NCI-H187 treated with DMSO at 0.1 percent for 48 hours (cell line): ENCODE data around the gene NFE2L3.
"Not testable (repeated sequence)": the region's sequence is repeated elsewhere in the genome, so short reads cannot be mapped to it uniquely, and the experiment has no call there.

Source experiments
- DNase-seq: peaks from one replicate; lab custom pipeline; 2025; lab: John Stamatoyannopoulos, UW

NFE2L3 gene

DNA sequence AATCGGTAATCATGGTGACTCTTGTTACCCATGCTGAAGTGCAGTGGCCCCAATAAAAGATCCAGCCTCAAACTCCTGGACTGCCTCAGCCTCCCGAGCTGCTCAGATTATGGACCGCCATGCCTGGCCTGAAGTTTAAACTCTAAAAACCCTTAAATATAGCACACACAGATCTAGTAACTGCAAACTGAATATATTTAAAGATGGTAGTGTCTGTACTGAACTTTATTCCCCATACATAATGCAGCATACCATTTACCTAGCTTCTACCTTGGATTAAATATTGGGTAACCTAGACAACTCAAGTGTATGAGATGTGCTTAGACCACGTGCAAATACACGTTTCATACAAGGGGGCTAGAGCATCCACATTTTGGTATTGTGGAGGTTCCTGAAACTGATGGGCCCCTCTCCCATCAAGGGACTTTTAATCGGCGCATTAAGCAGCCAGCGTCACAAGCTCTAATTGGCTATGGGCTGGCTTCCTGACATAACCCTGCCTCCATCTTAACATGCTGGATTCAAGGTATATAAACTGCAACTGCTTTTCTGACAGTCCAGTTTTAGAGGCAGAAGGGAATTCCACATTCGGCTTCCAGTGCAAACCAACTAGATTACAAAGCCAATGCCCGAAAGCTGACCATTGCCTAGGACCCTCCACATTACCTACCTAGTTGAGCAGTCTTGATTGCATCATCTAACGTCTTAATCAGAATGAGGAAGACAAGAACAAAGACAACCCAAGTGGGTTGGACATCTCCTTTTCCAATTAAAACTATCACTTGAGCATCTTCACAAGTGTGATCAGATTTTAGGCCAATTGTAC lies 35.6 kb downstream of the NFE2L3 start:
- DNase-seq, result no peak

DNA sequence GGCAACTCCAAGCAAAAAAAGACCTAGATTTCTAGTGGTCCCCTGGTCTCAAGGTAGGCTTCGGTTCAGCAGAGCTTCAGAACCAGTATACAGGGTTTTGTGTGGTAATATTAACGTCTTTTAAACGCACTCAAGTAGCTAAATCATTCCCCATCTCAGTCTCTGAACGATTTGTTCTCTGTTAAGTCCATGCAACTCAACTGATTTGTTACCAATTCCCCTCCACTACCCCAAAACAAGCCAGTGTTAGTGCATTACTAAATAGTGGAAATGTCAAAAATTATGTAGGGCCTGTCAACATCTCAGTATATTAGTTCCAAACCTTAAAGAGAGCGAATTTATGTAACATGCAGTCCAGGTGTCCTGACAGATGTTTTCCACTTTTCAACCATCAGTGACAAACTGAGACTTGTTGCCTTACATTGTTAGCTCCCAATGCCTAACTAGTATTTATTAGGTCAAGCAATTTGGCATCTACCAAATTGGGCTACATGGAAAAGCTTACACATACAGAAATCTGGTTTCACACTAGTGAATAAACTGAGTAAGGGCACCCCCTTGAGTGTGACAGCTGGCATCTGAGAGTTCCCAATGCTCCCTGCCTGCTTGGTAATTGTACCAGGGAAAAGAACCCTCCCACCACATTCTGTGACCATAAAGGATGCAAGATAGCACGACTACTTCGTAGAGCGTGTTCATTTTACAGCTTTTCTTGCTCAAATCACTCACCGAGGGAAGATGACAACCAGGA lies 36.4 kb downstream of the NFE2L3 start:
- DNase-seq, result no peak

DNA sequence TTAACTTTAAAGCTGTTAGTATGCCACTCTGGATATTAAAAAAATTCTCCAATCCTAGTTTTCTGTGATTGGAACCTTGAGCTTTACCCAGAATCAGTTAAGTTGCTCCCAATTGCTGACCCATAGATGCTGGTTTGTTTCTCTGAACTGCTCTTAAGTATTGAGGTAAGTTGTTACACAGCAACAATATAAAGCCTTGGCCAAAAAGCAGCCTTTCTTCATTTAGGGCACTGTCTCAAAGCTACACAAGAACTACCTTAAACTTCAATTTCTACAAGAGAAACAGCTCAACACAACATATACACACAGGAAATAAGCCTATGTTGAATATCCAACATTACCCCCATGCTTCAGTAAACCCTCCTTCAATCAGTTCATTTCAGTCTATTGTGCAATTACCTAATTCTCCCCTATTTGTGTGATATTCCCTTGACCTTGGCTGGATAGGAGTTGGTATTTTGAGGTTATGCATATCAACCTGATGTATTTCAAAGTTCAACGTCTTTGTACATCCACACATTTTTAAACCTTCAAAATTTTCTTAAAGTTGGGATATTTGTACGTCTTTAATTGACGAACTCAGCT lies 37.1 kb downstream of the NFE2L3 start:
- DNase-seq, result no peak

GRCh38 chr7:26189697-26190096 lies 37.7 kb downstream of the NFE2L3 start:
- DNase-seq, result no peak

GRCh38 chr7:26190417-26190869 lies 38.4 kb downstream of the NFE2L3 start:
- no peak for DNase-seq

DNA sequence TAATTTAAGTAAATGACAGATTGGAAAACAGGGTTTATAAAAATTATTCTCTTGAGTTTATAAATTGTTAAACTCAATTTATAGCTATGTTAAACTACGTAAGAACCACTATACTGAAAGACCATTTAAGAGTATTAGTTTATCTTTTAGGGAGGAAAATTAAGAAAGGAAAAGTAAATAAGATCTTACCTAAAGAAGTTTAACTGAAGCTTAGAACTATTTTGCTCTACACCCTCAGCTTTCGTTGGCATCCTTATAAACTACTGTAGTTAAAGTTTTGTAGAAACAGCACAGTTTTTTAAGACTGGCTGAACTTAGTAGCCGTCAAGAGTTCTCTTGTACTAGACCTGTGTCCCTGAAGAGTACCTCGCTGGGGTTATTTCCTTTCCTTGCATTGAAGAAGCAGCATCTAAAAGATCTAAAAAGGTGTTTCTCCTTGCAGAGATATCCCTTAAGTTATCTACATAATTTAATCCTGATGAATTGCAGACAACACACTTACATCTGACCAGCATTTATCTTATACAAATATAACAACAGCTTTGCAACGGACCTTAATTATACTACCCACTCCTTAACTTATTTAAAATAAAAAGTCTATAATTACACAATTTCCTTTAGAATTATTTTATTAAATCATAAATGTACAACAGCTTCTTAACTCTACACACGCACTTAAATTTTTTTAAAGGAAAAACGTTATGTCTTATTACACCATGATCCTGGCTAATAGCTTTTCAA lies 39.4 kb downstream of the NFE2L3 start:
- no peak for DNase-seq

GRCh38 chr7:26191974-26192479 lies 40.0 kb downstream of the NFE2L3 start:
- no peak for DNase-seq

DNA sequence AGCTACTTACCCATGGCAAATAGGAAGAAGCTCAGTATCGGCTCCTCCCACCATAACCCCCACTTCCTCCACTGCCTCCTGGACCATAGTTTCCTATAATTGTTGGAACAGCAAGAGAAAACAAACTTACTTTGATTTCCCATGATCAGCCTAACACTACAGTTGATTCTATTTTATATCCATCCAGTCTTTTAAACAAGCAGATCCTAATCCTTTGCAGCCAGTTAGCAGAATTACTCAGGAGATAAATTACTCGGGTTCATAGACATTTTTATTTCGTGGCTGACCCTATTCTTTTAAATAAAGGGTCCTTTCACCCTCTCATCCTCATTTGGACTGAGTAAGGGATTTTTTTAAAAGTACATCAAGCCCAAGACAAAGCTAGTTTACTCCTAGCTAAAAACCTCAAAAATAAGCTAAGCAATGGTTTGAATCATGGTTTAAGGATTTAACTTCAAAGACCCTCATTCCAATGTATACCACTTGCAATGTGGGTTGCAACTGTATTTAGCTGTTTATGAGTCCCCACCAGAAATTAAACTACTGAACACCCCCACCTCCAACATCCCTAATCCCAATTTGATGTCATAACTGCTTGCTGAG lies 40.6 kb downstream of the NFE2L3 start:
- DNase-seq, result no peak

- no peak for DNase-seq
These were observed 41.6 kb downstream of the NFE2L3 start for GRCh38 chr7:26193432-26194207.

GRCh38 chr7:26194764-26195163 lies 42.8 kb downstream of the NFE2L3 start:
- not testable (repeated sequence) for DNase-seq

GRCh38 chr7:26195182-26195581 lies 43.2 kb downstream of the NFE2L3 start:
- DNase-seq, result no peak

GRCh38 chr7:26195867-26196657 lies 44.1 kb downstream of the NFE2L3 start:
- DNase-seq, result no peak

GRCh38 chr7:26197153-26198115 lies 45.4 kb downstream of the NFE2L3 start:
- DNase-seq, result no peak

DNA sequence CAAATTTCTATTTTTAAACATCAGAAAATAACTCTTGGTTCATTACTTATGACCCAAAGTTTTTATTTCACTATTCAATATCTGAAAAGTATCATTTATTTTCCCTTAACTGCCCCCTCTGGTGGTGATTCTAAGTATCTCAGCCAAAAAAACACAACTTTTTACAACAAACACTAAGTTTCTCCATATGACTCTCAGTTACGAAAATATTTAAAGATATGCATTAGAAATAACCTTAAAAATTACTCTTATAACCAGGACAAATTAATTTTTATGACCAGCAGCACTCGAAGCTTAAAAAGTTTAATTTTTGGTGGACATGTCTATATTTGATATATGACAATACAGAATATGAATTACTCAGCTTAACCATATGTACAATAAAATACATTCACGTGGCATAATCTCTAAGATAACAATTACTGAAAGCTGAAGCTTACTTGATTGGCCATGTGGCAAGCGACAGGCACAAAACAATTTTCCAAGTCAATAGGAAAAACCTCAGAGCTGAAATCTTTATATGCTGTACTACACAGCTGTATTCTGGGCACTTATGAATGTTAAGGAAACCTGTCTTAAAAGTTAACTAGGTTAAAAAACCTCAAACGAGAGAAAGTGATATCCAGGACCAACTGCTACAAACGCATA lies 46.3 kb downstream of the NFE2L3 start:
- DNase-seq, result no peak

GRCh38 chr7:26198781-26199169 lies 46.8 kb downstream of the NFE2L3 start:
- no peak for DNase-seq

- DNase-seq, result no peak
These were observed 47.5 kb downstream of the NFE2L3 start for GRCh38 chr7:26199301-26200037.

- DNase-seq, result no peak
These were observed 48.0 kb downstream of the NFE2L3 start for GRCh38 chr7:26200038-26200443.
